Activated naive CD8-positive, alpha-beta T cell treated with anti-CD3 and anti-CD28 coated beads for 36 hours (primary cell): ENCODE measurements around the gene ADCY5. TPM values are rescaled to one million over a fixed set of nuclear protein-coding genes. Genes with fewer than 3 reads are reported as not detected.

ENCODE experiments used
- DNase-seq: peaks from one replicate; pipeline ENCODE4 v3.0.0; 2021
- H3K27ac Mint-ChIP-seq: one replicate; pipeline ENCODE4 v1.8.0; 2022; ENCODE audit warnings: mild to moderate bottlenecking, moderate library complexity, mixed read lengths
- H3K27me3 Mint-ChIP-seq: one replicate; pipeline ENCODE4 v1.8.0; 2022; ENCODE audit warnings: mild to moderate bottlenecking, mixed read lengths
- H3K36me3 Mint-ChIP-seq: one replicate; pipeline ENCODE4 v1.8.0; 2021; ENCODE audit warnings: mild to moderate bottlenecking, mixed read lengths
- H3K4me1 Mint-ChIP-seq: one replicate; pipeline ENCODE4 v1.8.0; 2021; ENCODE audit warnings: mixed read lengths
- H3K4me3 Mint-ChIP-seq: one replicate; pipeline ENCODE4 v1.8.0; 2022; ENCODE audit warnings: mild to moderate bottlenecking, moderate library complexity, mixed read lengths
- H3K9me3 Mint-ChIP-seq: one replicate; pipeline ENCODE4 v1.8.0; 2022; ENCODE audit warnings: mixed read lengths
- total RNA-seq, 2 experiments: library from RNA; stranded (reverse); gene quantifications; one replicate each; pipeline ENCODE4 v1.2.3, GENCODE V29; 2021

The ADCY5 gene
- total RNA-seq, 2 experiments from 2014 or later = not detected

DNA sequence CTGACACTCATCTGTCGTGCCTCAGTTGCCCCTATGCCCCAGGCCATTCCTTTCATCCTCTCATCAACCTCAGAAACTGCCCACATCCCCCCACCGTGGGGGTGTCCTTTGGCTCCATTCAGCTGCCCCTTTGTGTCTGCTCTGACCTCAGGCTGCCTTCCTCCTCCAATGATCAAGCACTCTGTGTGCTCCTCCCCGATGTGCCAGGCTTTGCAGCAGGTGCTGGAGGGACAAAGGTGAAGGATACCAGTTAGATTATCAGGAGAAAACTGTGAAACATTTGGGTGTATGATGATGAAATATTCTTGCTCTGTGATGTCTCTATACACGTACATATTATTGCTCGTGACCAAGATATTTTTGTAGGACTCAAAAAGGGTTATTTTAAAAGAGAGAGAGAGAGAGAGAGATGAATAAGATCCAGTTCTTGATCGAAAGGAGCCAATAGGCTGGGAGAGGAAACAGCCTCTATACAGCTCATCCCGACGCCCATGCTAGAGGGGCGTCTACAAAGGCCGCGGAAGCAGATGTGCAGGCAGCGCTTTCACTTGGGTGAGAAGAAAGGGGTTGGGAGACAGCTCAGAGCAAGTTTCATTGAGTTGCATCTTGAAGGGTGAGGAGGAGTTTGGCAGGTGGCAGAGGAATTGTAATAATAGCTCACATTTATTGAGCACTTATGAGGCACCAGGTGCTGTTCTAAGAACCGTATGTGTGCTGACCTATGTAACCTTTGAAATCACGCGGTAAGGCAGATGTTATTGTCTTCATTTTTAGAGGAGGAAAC, 28.3 kb upstream of the ADCY5 start:
- H3K27me3 Mint-ChIP-seq = peaks cover 25% of the 10 kb centered on the region
- DNase-seq = no peak
- no peaks in the 10 kb centered on the region for H3K4me1 Mint-ChIP-seq
- no peak overlapping the region for H3K27ac Mint-ChIP-seq
- H3K9me3 Mint-ChIP-seq = no peaks in the 10 kb centered on the region
- no peaks in the 10 kb centered on the region for H3K36me3 Mint-ChIP-seq
- H3K4me3 Mint-ChIP-seq = no peak overlapping the region

DNA sequence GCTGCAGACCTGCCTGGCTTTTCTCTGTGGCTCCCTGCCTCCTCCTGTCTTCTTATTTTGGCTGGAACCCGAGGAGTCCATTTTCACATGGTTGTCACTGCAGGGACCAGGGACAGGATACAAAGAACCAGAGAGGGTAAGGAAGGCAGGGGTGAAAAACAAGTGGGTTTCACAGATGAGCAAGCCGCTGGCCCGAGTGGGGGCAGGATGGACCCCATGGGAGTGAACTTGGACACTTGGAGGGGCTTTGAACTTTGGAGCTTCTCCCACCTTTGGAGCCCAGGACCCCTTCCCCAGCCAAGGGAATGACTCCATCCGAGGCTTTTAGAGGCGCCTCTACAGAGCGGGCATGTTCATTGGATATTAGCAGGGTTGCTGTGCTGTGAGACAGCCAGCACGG, 26.9 kb upstream of the ADCY5 start:
- Mint-ChIP-seq H3K9me3 (no peaks in the 10 kb centered on the region), H3K27ac (no peak overlapping the region), H3K4me3 (no peak overlapping the region), H3K4me1 (no peaks in the 10 kb centered on the region), H3K36me3 (no peaks in the 10 kb centered on the region), H3K27me3 (peaks cover 25% of the 10 kb centered on the region)
- DNase-seq = no peak

DNA sequence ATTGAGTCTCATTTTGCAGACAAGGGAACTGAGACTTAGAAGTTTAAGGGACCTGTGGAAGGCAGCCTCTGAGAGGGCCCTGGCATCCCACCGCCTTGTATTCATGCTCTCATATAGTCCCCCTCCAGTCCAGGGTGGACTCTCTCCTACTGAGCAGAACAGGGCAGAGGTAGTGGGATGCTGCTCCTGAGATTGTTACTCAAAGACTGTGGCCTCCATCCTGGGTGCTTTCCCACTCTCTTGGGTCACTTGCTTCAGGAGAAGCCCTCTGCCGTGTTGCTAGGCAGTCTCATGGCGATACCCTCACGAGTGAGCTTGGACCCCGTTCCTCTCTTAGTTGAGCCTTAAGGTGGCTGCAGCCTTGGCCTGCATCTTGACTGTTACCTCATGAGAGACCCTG, 22.2 kb upstream of the ADCY5 start:
- Mint-ChIP-seq H3K36me3 (no peaks in the 10 kb centered on the region), H3K27me3 (peaks cover 10% of the 10 kb centered on the region), H3K4me3 (no peak overlapping the region), H3K4me1 (no peaks in the 10 kb centered on the region), H3K9me3 (no peaks in the 10 kb centered on the region), H3K27ac (no peak overlapping the region)
- no peak for DNase-seq

DNA sequence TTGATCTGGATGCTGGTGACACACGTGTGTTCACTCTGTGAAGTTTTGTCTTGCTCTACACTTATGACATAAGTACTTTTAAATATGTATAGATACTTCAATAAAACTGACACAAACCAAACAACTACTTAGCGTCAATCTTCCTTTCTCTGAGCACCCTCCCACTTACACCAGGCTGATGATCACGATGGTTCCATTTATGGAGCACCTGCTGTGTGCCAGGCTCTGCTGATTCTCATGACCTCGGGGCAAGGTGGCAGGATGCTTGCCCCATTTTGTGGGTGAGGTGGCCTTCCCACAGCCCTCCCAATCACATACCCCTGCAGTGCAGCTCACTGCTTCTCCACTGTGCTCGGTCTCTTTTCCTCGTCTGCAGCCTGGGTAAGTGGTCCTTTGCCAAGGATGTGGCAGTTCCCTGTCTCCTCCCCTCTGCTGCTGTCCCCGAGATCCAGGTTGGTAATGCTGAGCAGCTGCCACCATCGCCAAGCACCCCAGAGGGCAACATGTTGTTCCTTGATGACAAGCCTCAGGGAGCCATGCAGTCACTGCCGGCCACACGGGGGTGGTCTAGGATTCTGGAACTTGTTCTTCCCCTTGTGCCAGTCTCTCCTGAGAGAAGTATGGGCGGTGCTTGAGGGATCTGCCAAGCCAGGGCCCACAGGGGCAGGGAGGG, 20.6 kb upstream of the ADCY5 start:
- Mint-ChIP-seq H3K27ac (no peak overlapping the region), H3K4me1 (no peaks in the 10 kb centered on the region), H3K36me3 (no peaks in the 10 kb centered on the region), H3K9me3 (no peaks in the 10 kb centered on the region), H3K4me3 (no peak overlapping the region), H3K27me3 (no peaks in the 10 kb centered on the region)
- DNase-seq = no peak

GRCh38 chr3:123467046-123467445, 18.2 kb upstream of the ADCY5 start:
- Mint-ChIP-seq H3K4me3 (no peak overlapping the region), H3K27me3 (no peaks in the 10 kb centered on the region), H3K27ac (no peak overlapping the region)

GRCh38 chr3:123464211-123464610, 15.3 kb upstream of the ADCY5 start:
- Mint-ChIP-seq H3K4me3 (no peak overlapping the region), H3K36me3 (no peaks in the 10 kb centered on the region), H3K27me3 (peaks cover 5% of the 10 kb centered on the region), H3K27ac (no peak overlapping the region), H3K4me1 (no peaks in the 10 kb centered on the region), H3K9me3 (no peaks in the 10 kb centered on the region)
- no peak for DNase-seq

More at GRCh38 chr3:123467046-123467445, 18.2 kb upstream of the ADCY5 start:
- no peak for DNase-seq
- no peaks in the 10 kb centered on the region for H3K9me3 Mint-ChIP-seq
- no peaks in the 10 kb centered on the region for H3K4me1 Mint-ChIP-seq
- H3K36me3 Mint-ChIP-seq = no peaks in the 10 kb centered on the region

GRCh38 chr3:123459862-123460261, 11.0 kb upstream of the ADCY5 start:
- Mint-ChIP-seq H3K4me1 (no peaks in the 10 kb centered on the region), H3K9me3 (no peaks in the 10 kb centered on the region), H3K27me3 (peaks cover 32% of the 10 kb centered on the region), H3K27ac (no peak overlapping the region), H3K4me3 (no peak overlapping the region), H3K36me3 (no peaks in the 10 kb centered on the region)
- no peak for DNase-seq

- H3K27me3 Mint-ChIP-seq = peaks cover 35% of the 10 kb centered on the region
- no peak for DNase-seq
- H3K4me3 Mint-ChIP-seq = no peak overlapping the region
- no peaks in the 10 kb centered on the region for H3K36me3 Mint-ChIP-seq
- H3K9me3 Mint-ChIP-seq = no peaks in the 10 kb centered on the region
- no peaks in the 10 kb centered on the region for H3K4me1 Mint-ChIP-seq
- H3K27ac Mint-ChIP-seq = no peak overlapping the region
These were observed 9.4 kb upstream of the ADCY5 start for GRCh38 chr3:123458255-123458654.

- H3K4me1 Mint-ChIP-seq = no peaks in the 10 kb centered on the region
- H3K36me3 Mint-ChIP-seq = no peaks in the 10 kb centered on the region
- H3K27me3 Mint-ChIP-seq = peaks cover 35% of the 10 kb centered on the region
- no peak overlapping the region for H3K27ac Mint-ChIP-seq
- H3K9me3 Mint-ChIP-seq = no peaks in the 10 kb centered on the region
- no peak for DNase-seq
- H3K4me3 Mint-ChIP-seq = no peak overlapping the region
These were observed 9.0 kb upstream of the ADCY5 start for GRCh38 chr3:123457841-123458240.

DNA sequence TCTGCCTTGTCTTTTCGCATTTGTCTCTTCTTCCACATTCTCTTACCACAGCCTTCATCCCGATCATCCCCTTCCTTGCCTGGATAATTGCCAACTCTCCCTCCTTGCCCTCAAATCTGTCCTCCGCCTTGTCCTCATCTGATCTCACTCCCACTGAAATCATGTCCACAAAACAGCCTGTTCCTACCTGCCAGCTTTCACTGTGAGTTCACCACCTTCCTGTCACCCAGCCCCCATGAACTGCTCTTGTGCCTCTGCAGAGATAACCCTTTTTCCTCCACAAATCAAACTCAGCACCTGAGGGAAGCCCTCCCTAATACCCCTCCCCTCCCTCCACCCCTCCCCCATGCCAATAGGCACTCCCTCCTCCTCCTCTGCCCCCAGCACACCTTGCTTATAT, 4.8 kb upstream of the ADCY5 start:
- Mint-ChIP-seq H3K4me3 (no peak overlapping the region), H3K36me3 (no peaks in the 10 kb centered on the region), H3K4me1 (no peaks in the 10 kb centered on the region), H3K27me3 (peaks cover 49% of the 10 kb centered on the region), H3K27ac (no peak overlapping the region), H3K9me3 (no peaks in the 10 kb centered on the region)
- DNase-seq = no peak

- Mint-ChIP-seq H3K36me3 (no peaks in the 10 kb centered on the region), H3K27ac (no peak overlapping the region), H3K4me1 (no peaks in the 10 kb centered on the region), H3K4me3 (no peak overlapping the region), H3K27me3 (peaks cover 50% of the 10 kb centered on the region), H3K9me3 (no peaks in the 10 kb centered on the region)
- DNase-seq = no peak
These were observed 2.3 kb upstream of the ADCY5 start for GRCh38 chr3:123451186-123451585.

- Mint-ChIP-seq H3K9me3 (no peaks in the 10 kb centered on the region), H3K36me3 (no peaks in the 10 kb centered on the region), H3K27me3 (peaks cover 50% of the 10 kb centered on the region), H3K4me3 (peak overlapping the region; percentile 42), H3K27ac (no peak overlapping the region), H3K4me1 (no peaks in the 10 kb centered on the region)
- DNase-seq = no peak
These were observed 1.2 kb upstream of the ADCY5 start for GRCh38 chr3:123449997-123450604.

GRCh38 chr3:123449102-123449996, 459 bp upstream of the ADCY5 start:
- no peaks in the 10 kb centered on the region for H3K4me1 Mint-ChIP-seq
- DNase-seq = peak; percentile 26
- no peaks in the 10 kb centered on the region for H3K9me3 Mint-ChIP-seq
- peaks cover 56% of the 10 kb centered on the region for H3K27me3 Mint-ChIP-seq
- no peaks in the 10 kb centered on the region for H3K36me3 Mint-ChIP-seq
- no peak overlapping the region for H3K27ac Mint-ChIP-seq
- H3K4me3 Mint-ChIP-seq = peak overlapping the region; percentile 42

GRCh38 chr3:123447749-123448517, 957 bp downstream of the ADCY5 start:
- peak; percentile 66 for DNase-seq
- no peak overlapping the region for H3K4me3 Mint-ChIP-seq

More at GRCh38 chr3:123447749-123448517, 957 bp downstream of the ADCY5 start:
- no peaks in the 10 kb centered on the region for H3K4me1 Mint-ChIP-seq
- H3K27ac Mint-ChIP-seq = no peak overlapping the region
- H3K9me3 Mint-ChIP-seq = no peaks in the 10 kb centered on the region
- no peaks in the 10 kb centered on the region for H3K36me3 Mint-ChIP-seq
- H3K27me3 Mint-ChIP-seq = peaks cover 66% of the 10 kb centered on the region
